ENCODE measurements around the gene C8G. TPM values are rescaled to one million over a fixed set of nuclear protein-coding genes. Genes with fewer than 3 reads are reported as not detected.

The C8G gene
- total and polyA plus RNA-seq, 2 of the 8 experiments (the other 6 are each of a cell fraction or from before 2014, with no cell fraction given): 0.62 to 0.80 TPM

DNA sequence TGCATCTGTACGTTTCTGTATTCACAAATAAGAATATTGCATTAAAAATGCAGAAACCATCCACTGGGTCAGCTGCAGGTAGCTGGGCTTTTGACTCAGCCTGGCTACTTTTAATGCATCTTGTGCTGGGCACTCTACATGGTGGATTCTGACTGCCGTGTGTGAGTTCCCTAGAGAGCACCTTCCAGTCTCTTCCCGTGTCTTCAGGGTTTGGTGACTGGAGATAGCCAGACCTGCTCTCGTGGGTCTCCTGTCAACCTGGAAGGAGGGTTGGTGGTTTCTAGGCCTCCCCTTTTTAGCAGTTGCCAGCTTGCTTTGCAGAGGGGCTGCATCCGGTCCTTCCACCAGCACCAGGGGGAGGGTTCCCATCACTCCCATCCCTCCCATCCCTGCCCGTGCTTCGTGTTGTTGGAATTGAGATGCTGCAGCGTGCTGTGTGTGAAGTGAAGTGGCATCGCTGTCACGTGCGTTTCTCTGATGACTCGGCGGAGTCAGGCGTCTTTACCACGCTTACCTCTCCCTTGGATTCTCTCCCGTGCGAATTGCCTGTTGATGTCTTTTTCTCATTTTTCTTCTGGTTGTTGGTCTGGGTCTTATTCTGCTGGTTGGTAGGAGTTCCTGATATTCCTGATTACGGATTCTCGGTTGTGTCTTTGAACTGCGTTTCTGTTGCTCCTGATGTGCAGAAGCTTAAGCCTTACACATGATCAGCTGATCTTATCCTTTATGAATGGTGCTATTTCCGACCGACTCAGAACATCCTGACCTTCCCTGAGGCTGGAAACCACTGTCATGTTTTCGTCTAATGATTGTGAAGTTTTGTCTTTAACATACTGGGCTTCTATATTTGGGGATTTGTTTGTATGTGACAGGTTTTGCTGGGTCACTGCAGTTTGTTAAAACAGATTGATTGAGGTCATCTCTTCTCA lies 17.4 kb upstream of the C8G start:
- Histone ChIP-seq H3K79me1 (ENCODE audit: low read depth, low read length) (peaks cover 2% of the 10 kb centered on the region; the same call in 1 of the 2 replicates), H3K4me1 (replicated peaks in 1 of 4; ENCODE audit: control insufficient read depth in 3 of 4, insufficient read depth in 4 of 4, low read length in 3 of 4) (no peaks in the 10 kb centered on the region), H3K4ac (replicated peaks; ENCODE audit: insufficient read length, low read depth, low read length) (no peak overlapping the region), H3K14ac (ENCODE audit: insufficient read length) (no peak overlapping the region), H3K4me2 (ENCODE audit: insufficient read depth in 1 of 2, low read depth in 2 of 2, low read length in 2 of 2) (no peak overlapping the region), H4K5ac (ENCODE audit: insufficient read length, low read depth, low read length) (no peak overlapping the region), H2BK120ac (replicated peaks; ENCODE audit: low read depth, low read length) (no peak overlapping the region), H3K23me2 (ENCODE audit: low read depth, low read length) (no peaks in the 10 kb centered on the region), H2BK20ac (ENCODE audit: low read length) (no peak overlapping the region), H3K23ac (ENCODE audit: insufficient read length) (no peak overlapping the region), H2AK5ac (ENCODE audit: low read depth, low read length) (no peak overlapping the region), H3K36me3 (ENCODE audit: control insufficient read depth in 2 of 4, insufficient read depth in 4 of 4, low read length in 3 of 4) (peaks cover 4 to 23% (median 17%) of the 10 kb centered on the region in 4 experiments; a peak in 7 of 8 replicates), H3K56ac (replicated peaks; ENCODE audit: insufficient read length, low read depth, low read length) (no peak overlapping the region), H3K4me3 (ENCODE audit: extremely low read depth in 1 of 4, insufficient read depth in 2 of 4, low read depth in 3 of 4, low read length in 4 of 4) (no peak overlapping the region), H2AFZ (ENCODE audit: low read length) (no peak overlapping the region), H4K8ac (ENCODE audit: extremely low read depth, insufficient read depth, low read length) (no peak overlapping the region), H3K27ac (ENCODE audit: low read depth, low read length) (no peak overlapping the region), H3K9me3 (ENCODE audit: insufficient read depth in 2 of 2, low read depth in 1 of 2, low read length in 1 of 2) (no peaks in the 10 kb centered on the region), H2BK12ac (ENCODE audit: low read depth, low read length) (no peak overlapping the region), H4K20me1 (replicated peaks in 1 of 2; ENCODE audit: control insufficient read depth in 1 of 2, insufficient read depth in 2 of 2, low read length in 2 of 2) (peaks cover 0 to 12% of the 10 kb centered on the region in 2 experiments), H3K79me2 (ENCODE audit: control insufficient read depth in 1 of 2, insufficient read depth in 2 of 2, low read length in 2 of 2) (no peaks in the 10 kb centered on the region; a peak in 1 of 4 replicates), H3K27me3 (replicated peaks in 1 of 4; ENCODE audit: control insufficient read depth in 3 of 4, extremely low read depth in 1 of 4, insufficient read depth in 3 of 4, low read length in 3 of 4) (no peaks in the 10 kb centered on the region), H3K9ac (replicated peaks in 1 of 4; ENCODE audit: extremely low read depth in 1 of 4, low read depth in 3 of 4, low read length in 3 of 4) (no peak overlapping the region), H2BK5ac (ENCODE audit: low read depth, low read length) (no peak overlapping the region), H4K91ac (replicated peaks; ENCODE audit: insufficient read length, low read length) (no peak overlapping the region), H2BK15ac (ENCODE audit: low read length) (no peak overlapping the region), H3K18ac (ENCODE audit: extremely low read depth, low read length) (no peak overlapping the region)
- ChIA-PET CTCF (ENCODE audit: partially characterized antibody) (interaction anchor here (0.6 to 4.3 kb wide), 5 partner anchors 8 to 84 kb away, joined by 3 to 16 read pairs (median 4); partner anchors contain the start of gene AJM1), POLR2A (ENCODE audit: partially characterized antibody) (interaction anchor here (0.8 to 1.8 kb wide), 4 partner anchors 11 to 68 kb away, joined by 3 to 5 read pairs (median 4); no protein-coding TSS in a partner anchor)
- no peak for FAIRE-seq
- no peak for DNase-seq (ENCODE audit: low read depth in 1 of 2, low spot score in 2 of 2)
- no peak for TF ChIP-seq NANOG (IDR thresholded peaks at IDR 0.05; ENCODE audit: insufficient read depth, low read depth, low read length, poor library complexity, severe bottlenecking)
- no peak for TF ChIP-seq ZNF274 (IDR thresholded peaks at IDR 0.05; ENCODE audit: borderline replicate concordance, extremely low read depth, low read length)
- WGBS, 2 experiments (ENCODE audit: extremely low coverage in 1 of 2, insufficient coverage in 1 of 2, insufficient read length in 1 of 2, insufficient replicate concordance in 2 of 2, low coverage in 1 of 2, low lambda C conversion rate in 2 of 2, missing lambda C conversion rate in 1 of 2): 82% methylated on average over 23 of the region's 23 CpGs; no CpG with 5 or more reads in 1 of the 2 experiments
